KMS-11 (cell line): ENCODE results near the gene PCSK1.

Source experiments
- H2AFZ ChIP-seq: fragments of 200-600 bp; sonication (generic); 2 replicates; pipeline ENCODE4 v1.6.1; 2016; ENCODE audit warnings: antibody characterized with exemption, mixed run types, low read depth
- H3K27ac ChIP-seq: fragments of 200-600 bp; sonication (generic); 2 replicates; pipeline ENCODE4 v1.6.1; 2016; ENCODE audit warnings: mild to moderate bottlenecking, mixed run types
- H3K27me3 ChIP-seq: fragments of 200-600 bp; sonication (generic); 2 replicates; pipeline ENCODE4 v1.6.1; 2017; ENCODE audit warnings: mild to moderate bottlenecking, low read depth, mixed run types, moderate library complexity; ENCODE audit not compliant: insufficient read depth
- H3K36me3 ChIP-seq: fragments of 200-600 bp; sonication (generic); 2 replicates; pipeline ENCODE4 v1.6.1; 2017; ENCODE audit warnings: mild to moderate bottlenecking, mixed run types; ENCODE audit not compliant: insufficient read depth
- H3K4me1 ChIP-seq: fragments of 200-600 bp; sonication (generic); 2 replicates; pipeline ENCODE4 v1.6.1; 2016; ENCODE audit warnings: mild to moderate bottlenecking, low read depth, mixed run types; ENCODE audit not compliant: poor library complexity, severe bottlenecking
- H3K4me2 ChIP-seq: fragments of 200-600 bp; sonication (generic); 2 replicates; pipeline ENCODE4 v1.7.0; 2016; ENCODE audit warnings: mild to moderate bottlenecking, mixed run types
- H3K4me3 ChIP-seq: fragments of 200-600 bp; sonication (generic); IDR thresholded peaks from 2 replicates; pipeline ENCODE4 v1.6.1; 2017; ENCODE audit warnings: low read depth, low read length, mixed read lengths; ENCODE audit not compliant: insufficient read depth
- H3K79me2 ChIP-seq: fragments of 200-600 bp; sonication (generic); 2 replicates; pipeline ENCODE4 v1.6.1; 2016; ENCODE audit warnings: low read depth, mixed run types; ENCODE audit not compliant: insufficient read depth
- H3K9ac ChIP-seq: fragments of 200-600 bp; sonication (generic); 2 replicates; pipeline ENCODE4 v1.6.1; 2016; ENCODE audit warnings: mild to moderate bottlenecking, mixed run types
- H4K20me1 ChIP-seq: fragments of 200-600 bp; sonication (generic); 2 replicates; pipeline ENCODE4 v1.6.1; 2016; ENCODE audit warnings: mild to moderate bottlenecking, mixed run types; ENCODE audit not compliant: insufficient read depth
- TF ChIP-seq, protein P1 (sequence below): fragments of 200-600 bp; sonication (generic); conservative IDR thresholded peaks from 2 replicates; pipeline ENCODE4 v1.6.1; 2017; ENCODE audit warnings: low read depth, mild to moderate bottlenecking, antibody characterized with exemption, low read length, moderate library complexity, mixed read lengths

The PCSK1 gene

GRCh38 chr5:96353220-96353619, 79.8 kb downstream of the PCSK1 start:
- H3K4me3 ChIP-seq = no peak overlapping the region
- no peak overlapping the region for H2AFZ ChIP-seq
- H3K79me2 ChIP-seq = no peaks in the 10 kb centered on the region
- H3K27ac ChIP-seq = no peak overlapping the region
- no peaks in the 10 kb centered on the region for H3K4me1 ChIP-seq
- H3K4me2 ChIP-seq = no peak overlapping the region
- no peaks in the 10 kb centered on the region for H3K27me3 ChIP-seq
- TF ChIP-seq, protein P1, sequence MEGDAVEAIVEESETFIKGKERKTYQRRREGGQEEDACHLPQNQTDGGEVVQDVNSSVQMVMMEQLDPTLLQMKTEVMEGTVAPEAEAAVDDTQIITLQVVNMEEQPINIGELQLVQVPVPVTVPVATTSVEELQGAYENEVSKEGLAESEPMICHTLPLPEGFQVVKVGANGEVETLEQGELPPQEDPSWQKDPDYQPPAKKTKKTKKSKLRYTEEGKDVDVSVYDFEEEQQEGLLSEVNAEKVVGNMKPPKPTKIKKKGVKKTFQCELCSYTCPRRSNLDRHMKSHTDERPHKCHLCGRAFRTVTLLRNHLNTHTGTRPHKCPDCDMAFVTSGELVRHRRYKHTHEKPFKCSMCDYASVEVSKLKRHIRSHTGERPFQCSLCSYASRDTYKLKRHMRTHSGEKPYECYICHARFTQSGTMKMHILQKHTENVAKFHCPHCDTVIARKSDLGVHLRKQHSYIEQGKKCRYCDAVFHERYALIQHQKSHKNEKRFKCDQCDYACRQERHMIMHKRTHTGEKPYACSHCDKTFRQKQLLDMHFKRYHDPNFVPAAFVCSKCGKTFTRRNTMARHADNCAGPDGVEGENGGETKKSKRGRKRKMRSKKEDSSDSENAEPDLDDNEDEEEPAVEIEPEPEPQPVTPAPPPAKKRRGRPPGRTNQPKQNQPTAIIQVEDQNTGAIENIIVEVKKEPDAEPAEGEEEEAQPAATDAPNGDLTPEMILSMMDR = no peak
- no peak overlapping the region for H3K9ac ChIP-seq
- no peaks in the 10 kb centered on the region for H3K36me3 ChIP-seq
- no peaks in the 10 kb centered on the region for H4K20me1 ChIP-seq

- Histone ChIP-seq H2AFZ (no peak overlapping the region), H3K9ac (no peak overlapping the region), H3K4me2 (no peak overlapping the region), H3K79me2 (no peaks in the 10 kb centered on the region), H3K4me1 (no peaks in the 10 kb centered on the region), H3K27me3 (no peaks in the 10 kb centered on the region), H4K20me1 (no peaks in the 10 kb centered on the region), H3K36me3 (no peaks in the 10 kb centered on the region), H3K4me3 (no peak overlapping the region), H3K27ac (no peak overlapping the region)
- TF ChIP-seq, protein P1 = no peak
Observed at GRCh38 chr5:96350678-96351077, 82.4 kb downstream of the PCSK1 start.

- Histone ChIP-seq H4K20me1 (no peaks in the 10 kb centered on the region), H3K4me3 (no peak overlapping the region), H3K79me2 (no peaks in the 10 kb centered on the region), H3K9ac (no peak overlapping the region), H3K4me1 (no peaks in the 10 kb centered on the region), H3K27ac (no peak overlapping the region), H3K36me3 (no peaks in the 10 kb centered on the region), H2AFZ (no peak overlapping the region), H3K4me2 (no peak overlapping the region), H3K27me3 (no peaks in the 10 kb centered on the region)
- TF ChIP-seq, protein P1 = no peak
Observed at GRCh38 chr5:96348536-96348935, 84.5 kb downstream of the PCSK1 start.

DNA sequence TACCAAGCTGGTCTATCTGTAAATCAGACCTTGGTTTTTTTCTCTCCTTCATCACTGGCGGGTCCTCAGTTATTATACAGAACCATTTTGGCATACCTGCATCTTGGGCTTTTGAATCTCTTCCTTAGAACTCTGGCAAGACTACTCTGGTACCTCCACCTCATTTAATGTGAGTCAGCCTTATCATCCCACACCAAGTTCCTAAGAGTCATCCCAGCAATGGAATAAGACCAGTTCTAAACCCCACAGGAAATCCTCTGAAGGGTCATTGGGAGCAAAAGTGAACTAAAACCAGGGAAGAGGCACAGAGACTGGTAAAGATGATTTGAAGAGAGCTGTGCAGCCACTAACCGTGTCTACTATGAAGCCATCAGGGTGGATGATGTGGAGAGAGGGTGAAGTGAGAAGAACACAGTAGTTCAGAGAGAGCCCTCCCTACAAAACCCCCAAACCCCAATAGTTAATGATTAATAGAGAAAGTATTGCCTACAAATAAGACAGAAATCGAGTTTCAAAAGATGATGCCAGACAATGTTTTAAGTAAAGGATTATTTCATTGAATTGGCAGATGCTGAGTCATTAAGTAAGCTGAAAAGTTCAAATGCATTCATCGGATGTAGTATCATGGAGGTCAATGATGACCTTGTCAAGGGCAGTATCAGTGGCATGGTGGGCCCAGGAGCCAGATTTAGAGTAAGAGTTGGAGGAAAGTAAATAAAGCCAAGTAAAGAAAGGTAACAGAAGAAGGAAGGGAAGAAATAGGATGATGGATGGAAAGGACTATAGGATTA, 85.4 kb downstream of the PCSK1 start:
- H3K27me3 ChIP-seq = no peaks in the 10 kb centered on the region
- no peak overlapping the region for H3K27ac ChIP-seq
- no peak overlapping the region for H2AFZ ChIP-seq
- H4K20me1 ChIP-seq = no peaks in the 10 kb centered on the region
- no peaks in the 10 kb centered on the region for H3K36me3 ChIP-seq
- no peaks in the 10 kb centered on the region for H3K4me1 ChIP-seq
- no peak overlapping the region for H3K4me3 ChIP-seq
- H3K9ac ChIP-seq = no peak overlapping the region
- H3K4me2 ChIP-seq = no peak overlapping the region
- no peaks in the 10 kb centered on the region for H3K79me2 ChIP-seq
- TF ChIP-seq, protein P1 = no peak
